Skeletal muscle tissue (tissue), 4 donors: Measurements from ENCODE around the gene ELK3. TPM values are rescaled to one million over a fixed set of nuclear protein-coding genes. Genes with fewer than 3 reads are reported as not detected.

Experiments
- H3K27ac ChIP-seq: one replicate; pipeline ENCODE4 v1.7.0; 2013; ENCODE audit warnings: mild to moderate bottlenecking, low read depth, low read length, inconsistent platforms
- H3K27me3 ChIP-seq, 3 donors: one replicate each; pipeline ENCODE4 v1.7.0; 2013; ENCODE audit warnings: low read length in 3 of 3; ENCODE audit not compliant: control insufficient read depth in 3 of 3, insufficient read depth in 3 of 3
- H3K36me3 ChIP-seq, 3 donors: one replicate each; pipeline ENCODE4 v1.7.0; 2013; ENCODE audit warnings: low read length in 3 of 3; ENCODE audit not compliant: control insufficient read depth in 3 of 3, insufficient read depth in 3 of 3
- H3K4me1 ChIP-seq, 3 donors: one replicate each; pipeline ENCODE4 v1.7.0; 2013; ENCODE audit warnings: low read length in 3 of 3, mild to moderate bottlenecking in 3 of 3; ENCODE audit not compliant: control insufficient read depth in 3 of 3, insufficient read depth in 3 of 3
- H3K4me3 ChIP-seq, 3 donors: one replicate each; pipeline ENCODE4 v1.7.0; 2013; ENCODE audit warnings: low read length in 3 of 3
- H3K9ac ChIP-seq, 3 donors: one replicate each; pipeline ENCODE4 v1.7.0; 2013; ENCODE audit warnings: low read length in 3 of 3, mild to moderate bottlenecking in 3 of 3, moderate library complexity in 2 of 3, low read depth in 1 of 3
- H3K9me3 ChIP-seq, 3 donors: one replicate each; pipeline ENCODE4 v1.7.0; 2013; ENCODE audit warnings: low read length in 3 of 3; ENCODE audit not compliant: control insufficient read depth in 3 of 3
- total RNA-seq: library from RNA; depleted of rRNA; stranded (reverse); fragments of >200 nt; gene quantifications from one replicate; pipeline ENCODE4 v1.2.3, GENCODE V29; 2014
- donor health status: Osteomylitis.

Gene ELK3
- total RNA-seq, 1 donor from 2014 or later: 9.9 TPM

DNA sequence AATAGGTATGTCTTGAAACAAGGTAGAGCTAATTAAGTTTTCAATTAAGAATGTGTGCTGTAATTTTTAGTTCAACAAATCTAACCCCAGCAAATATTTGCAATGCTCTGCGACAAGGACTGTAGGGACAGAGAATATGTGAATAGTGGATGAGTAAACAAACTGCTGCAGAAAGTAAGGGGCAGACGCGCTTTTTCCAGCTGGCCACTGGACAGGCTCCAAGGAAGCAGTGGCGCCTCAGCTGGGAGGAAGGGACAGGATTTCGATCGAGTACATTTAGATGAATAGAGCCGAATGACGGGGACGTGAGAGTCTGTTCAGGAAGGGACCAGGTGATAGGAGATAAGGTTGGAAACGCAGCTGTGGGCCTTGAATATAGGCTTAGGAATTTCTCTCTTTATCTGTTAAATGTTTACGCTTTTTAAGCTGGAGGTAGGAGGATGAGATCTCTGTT, 69.3 kb downstream of the ELK3 start:
- Histone ChIP-seq H3K4me1 (peaks cover 0 to under 1% (median 0%) of the 10 kb centered on the region in 3 donors), H3K36me3 (peaks cover 0 to 4% (median 3%) of the 10 kb centered on the region in 3 donors), H3K9ac (no peak overlapping the region), H3K4me3 (no peak overlapping the region), H3K27me3 (no peaks in the 10 kb centered on the region), H3K27ac (no peak overlapping the region), H3K9me3 (no peaks in the 10 kb centered on the region)

DNA sequence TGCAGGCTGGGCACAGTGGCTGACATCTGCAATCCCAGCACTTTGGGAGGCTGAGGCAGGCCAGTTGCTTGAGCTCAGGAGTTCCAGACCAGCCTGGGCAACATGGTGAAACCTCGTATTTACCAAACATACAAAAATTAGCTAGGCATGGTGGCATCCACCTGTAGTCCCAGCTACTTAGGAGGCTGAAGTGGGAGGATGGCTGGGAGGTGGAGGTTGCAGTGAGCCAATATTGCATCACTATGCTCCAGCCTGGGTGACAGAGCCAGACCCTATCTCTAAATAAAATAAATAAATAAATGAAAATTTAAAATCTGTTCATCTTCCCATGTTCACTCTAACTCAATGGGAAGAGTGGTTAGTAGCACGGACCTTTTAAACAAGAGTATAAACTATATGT, 71.2 kb downstream of the ELK3 start:
- Histone ChIP-seq H3K27ac (no peak overlapping the region), H3K36me3 (peaks cover 0 to 6% (median 0%) of the 10 kb centered on the region in 3 donors), H3K27me3 (no peaks in the 10 kb centered on the region), H3K9ac (no peak overlapping the region), H3K9me3 (no peaks in the 10 kb centered on the region), H3K4me3 (no peak overlapping the region), H3K4me1 (no peaks in the 10 kb centered on the region)

DNA sequence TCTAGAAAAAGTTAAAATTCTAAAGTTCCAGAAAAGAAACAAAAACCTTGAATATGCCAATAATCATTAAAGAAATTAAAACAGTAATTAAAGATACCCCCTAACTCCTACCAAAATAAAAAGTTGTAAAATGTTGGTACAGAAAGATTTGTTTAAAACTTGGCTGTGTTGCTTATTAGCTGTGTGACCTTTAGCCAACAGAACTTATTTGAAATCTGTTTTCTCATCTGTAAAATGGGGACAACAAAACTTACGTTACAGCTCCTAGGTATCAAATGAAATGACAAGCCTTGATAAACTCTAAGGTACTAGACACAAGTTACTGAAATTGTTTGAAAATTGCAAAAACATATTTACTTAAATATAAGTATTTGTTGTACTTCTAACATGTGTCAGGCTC, 71.7 kb downstream of the ELK3 start:
- Histone ChIP-seq H3K9me3 (no peaks in the 10 kb centered on the region), H3K27ac (no peak overlapping the region), H3K27me3 (no peaks in the 10 kb centered on the region), H3K4me3 (no peak overlapping the region), H3K36me3 (peaks cover 0 to 6% (median under 1%) of the 10 kb centered on the region in 3 donors), H3K4me1 (no peaks in the 10 kb centered on the region), H3K9ac (no peak overlapping the region)

DNA sequence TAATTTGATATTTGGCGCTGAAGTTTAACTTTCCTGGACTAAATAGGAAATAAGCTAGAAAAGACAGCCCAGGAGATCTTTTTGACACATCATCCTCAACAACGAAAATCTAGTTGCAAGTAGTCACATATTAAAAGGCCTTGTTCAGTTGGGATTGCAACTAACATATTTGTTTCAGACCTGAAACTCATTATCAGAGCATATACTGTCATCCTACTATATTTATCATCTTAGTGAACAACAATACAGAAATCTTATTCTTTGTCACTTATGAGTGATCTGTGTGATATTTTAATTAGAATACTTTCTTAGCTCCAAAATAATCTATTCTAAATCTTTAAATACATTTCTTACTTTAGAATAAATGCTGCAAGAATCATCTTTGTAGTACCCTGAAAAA, 72.1 kb downstream of the ELK3 start:
- H3K9ac ChIP-seq: no peak overlapping the region
- H3K9me3 ChIP-seq: no peaks in the 10 kb centered on the region
- H3K36me3 ChIP-seq: peaks cover 0 to 10% (median 4%) of the 10 kb centered on the region in 3 donors
- H3K4me1 ChIP-seq: no peaks in the 10 kb centered on the region
- H3K27ac ChIP-seq: no peak overlapping the region
- no peaks in the 10 kb centered on the region for H3K27me3 ChIP-seq
- no peak overlapping the region for H3K4me3 ChIP-seq

DNA sequence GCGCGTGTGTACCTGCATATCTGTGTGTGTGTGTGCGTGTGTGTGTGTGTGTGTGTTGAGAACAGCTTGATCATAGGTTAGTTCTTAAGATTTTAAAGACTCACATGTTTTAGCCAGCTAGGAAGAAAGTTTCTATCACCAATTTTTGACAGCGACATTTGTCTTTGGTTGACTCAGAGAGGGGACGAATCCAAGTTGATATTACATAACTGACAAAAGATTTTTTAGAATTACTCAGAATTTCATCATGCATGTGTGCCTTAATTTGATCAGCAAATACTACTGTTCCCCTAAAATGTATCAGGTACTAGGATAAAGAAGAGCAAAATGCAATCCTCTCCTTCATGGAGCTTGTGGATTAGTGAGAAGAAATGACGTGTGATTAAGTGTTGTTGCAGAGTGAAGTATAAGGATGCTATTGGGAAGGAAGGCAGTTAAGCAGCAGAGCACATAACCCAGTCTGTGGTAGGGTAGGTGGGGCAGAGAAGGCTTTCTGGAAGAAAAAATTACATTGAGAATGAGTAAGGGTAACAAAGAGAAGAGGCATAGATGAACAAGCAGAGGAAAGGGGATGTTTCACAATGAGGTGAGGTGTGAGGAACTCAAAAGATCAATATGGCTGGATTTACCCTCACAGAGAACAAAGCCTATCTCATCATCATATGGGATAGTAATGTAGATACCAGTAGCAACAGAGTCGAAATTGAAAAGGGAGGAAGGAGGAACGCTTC, 77.5 kb downstream of the ELK3 start:
- Histone ChIP-seq H3K4me1 (peaks cover 0 to 2% (median 0%) of the 10 kb centered on the region in 3 donors), H3K9ac (no peak overlapping the region), H3K36me3 (peaks cover 0 to 21% (median 12%) of the 10 kb centered on the region in 3 donors), H3K9me3 (no peaks in the 10 kb centered on the region), H3K27ac (no peak overlapping the region), H3K27me3 (no peaks in the 10 kb centered on the region), H3K4me3 (no peak overlapping the region)

DNA sequence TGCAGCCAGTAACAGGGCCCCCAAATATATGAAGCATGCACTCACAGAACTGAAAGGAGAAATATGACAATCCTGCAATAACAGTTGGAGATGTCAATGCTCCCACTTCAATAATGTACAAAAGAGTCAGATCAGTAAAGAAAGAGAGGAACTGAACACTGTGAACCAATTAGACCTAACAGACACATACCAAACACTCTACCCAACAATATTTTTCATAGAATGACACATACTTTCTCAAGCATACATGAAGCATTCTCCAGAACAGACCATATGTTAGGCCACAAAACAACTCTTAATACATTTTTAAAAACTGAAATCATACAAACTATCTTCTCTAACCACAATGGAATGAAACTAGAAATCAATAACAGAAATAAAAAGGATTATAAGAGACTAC, 80.2 kb downstream of the ELK3 start:
- H3K9ac ChIP-seq: no peak overlapping the region
- no peak overlapping the region for H3K27ac ChIP-seq

DNA sequence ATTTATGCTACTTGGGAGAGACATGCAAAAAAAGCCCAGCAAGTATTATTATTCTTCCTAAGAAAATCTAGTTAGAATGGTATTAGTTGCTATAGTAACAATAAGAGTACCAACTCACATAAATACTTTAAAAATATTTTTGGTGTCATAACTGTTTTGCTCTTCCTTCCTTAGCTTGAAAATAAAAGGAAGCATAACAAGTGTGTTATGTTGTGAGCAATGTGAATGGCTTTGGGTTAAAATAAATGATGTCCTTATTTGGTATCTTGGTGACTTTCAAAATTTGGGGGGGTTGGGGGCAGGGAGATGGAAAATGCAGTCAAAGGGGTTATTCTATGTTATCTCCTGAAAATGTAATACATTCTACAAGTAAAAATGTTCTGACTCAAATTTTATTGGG, 91.0 kb downstream of the ELK3 start:
- H3K4me3 ChIP-seq: no peak overlapping the region
- H3K9ac ChIP-seq: no peak overlapping the region
- no peaks in the 10 kb centered on the region for H3K9me3 ChIP-seq
- H3K27ac ChIP-seq: no peak overlapping the region
- H3K4me1 ChIP-seq: no peaks in the 10 kb centered on the region
- H3K27me3 ChIP-seq: no peaks in the 10 kb centered on the region
- peaks cover 11 to 49% (median 37%) of the 10 kb centered on the region in 3 donors for H3K36me3 ChIP-seq

More for the DNA sequence above, 80.2 kb downstream of the ELK3 start:
- Histone ChIP-seq H3K4me1 (peaks cover 0 to 2% (median 0%) of the 10 kb centered on the region in 3 donors), H3K9me3 (no peaks in the 10 kb centered on the region), H3K36me3 (peaks cover 0 to 26% (median 22%) of the 10 kb centered on the region in 3 donors), H3K27me3 (no peaks in the 10 kb centered on the region), H3K4me3 (no peak overlapping the region)

DNA sequence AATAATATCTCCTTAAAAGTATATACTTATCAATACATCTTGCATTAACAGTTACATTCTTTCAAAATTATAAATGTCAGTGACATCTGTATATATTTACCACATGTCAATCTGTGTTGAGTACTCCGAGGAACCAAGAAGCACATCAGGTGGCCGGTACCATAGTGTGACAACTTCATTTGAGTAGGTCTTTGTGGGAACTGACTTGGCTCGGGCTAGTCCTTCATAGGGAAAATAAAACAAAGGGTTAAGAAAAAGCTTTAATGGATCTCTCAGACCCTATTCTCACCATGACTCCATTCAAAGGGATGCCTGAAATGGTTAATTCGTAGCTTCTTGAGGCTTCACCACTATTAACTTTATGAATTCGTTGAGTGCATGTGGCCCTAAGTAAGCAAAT, 94.9 kb downstream of the ELK3 start:
- H3K4me3 ChIP-seq: no peak overlapping the region
- no peak overlapping the region for H3K27ac ChIP-seq
- no peaks in the 10 kb centered on the region for H3K4me1 ChIP-seq
- H3K36me3 ChIP-seq: peaks cover 3 to 31% (median 27%) of the 10 kb centered on the region in 3 donors
- no peaks in the 10 kb centered on the region for H3K27me3 ChIP-seq
- no peak overlapping the region for H3K9ac ChIP-seq
- no peaks in the 10 kb centered on the region for H3K9me3 ChIP-seq

DNA sequence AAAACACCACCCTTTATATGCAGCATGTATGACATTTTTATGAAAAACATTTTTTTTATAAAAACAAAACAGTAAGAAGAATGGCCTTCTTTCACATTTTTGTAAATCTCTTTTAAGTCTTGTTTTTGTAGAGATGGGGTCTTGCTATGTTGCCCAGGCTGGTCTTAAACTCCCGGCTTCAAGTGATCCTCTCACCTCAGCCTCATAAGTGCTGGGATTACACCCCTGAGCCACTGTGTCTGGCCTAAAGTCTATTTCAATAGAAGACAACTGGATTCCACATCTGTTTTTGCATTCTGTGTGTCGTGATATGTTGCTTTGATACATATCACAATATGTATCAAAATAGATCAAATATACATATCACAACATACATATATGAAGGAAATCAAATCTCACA, 98.9 kb downstream of the ELK3 start:
- no peaks in the 10 kb centered on the region for H3K9me3 ChIP-seq
- no peaks in the 10 kb centered on the region for H3K4me1 ChIP-seq
- H3K4me3 ChIP-seq: no peak overlapping the region
- H3K9ac ChIP-seq: no peak overlapping the region
- no peak overlapping the region for H3K27ac ChIP-seq
- peaks cover 0 to 24% (median 17%) of the 10 kb centered on the region in 3 donors for H3K36me3 ChIP-seq
- H3K27me3 ChIP-seq: no peaks in the 10 kb centered on the region

DNA sequence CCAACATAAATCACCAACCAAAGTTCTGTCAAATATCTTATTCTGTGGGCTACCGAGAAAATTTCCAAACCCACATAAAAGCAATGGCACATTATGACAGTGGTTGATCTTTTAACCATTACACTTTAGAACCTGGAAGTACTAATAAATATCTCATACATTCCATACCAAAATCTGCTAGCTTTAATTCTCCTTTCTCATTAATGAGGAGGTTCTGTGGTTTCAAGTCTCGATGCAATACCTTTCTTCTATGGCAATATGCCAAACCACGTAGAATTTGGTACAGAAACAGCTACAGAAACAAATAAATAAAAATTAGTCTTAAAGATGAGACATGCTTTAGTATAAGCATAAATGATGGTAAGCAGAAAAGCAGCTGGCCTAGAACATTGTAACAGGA, 100.7 kb downstream of the ELK3 start:
- H3K36me3 ChIP-seq: peaks cover 0 to 12% (median 8%) of the 10 kb centered on the region in 3 donors
- no peaks in the 10 kb centered on the region for H3K4me1 ChIP-seq
- H3K4me3 ChIP-seq: no peak overlapping the region
- H3K27me3 ChIP-seq: no peaks in the 10 kb centered on the region
- no peaks in the 10 kb centered on the region for H3K9me3 ChIP-seq
- H3K27ac ChIP-seq: no peak overlapping the region
- no peak overlapping the region for H3K9ac ChIP-seq
